HCT116 (cell line): ENCODE results near the gene CNPY2. TPM values are rescaled to one million over a fixed set of nuclear protein-coding genes. Genes with fewer than 3 reads are reported as not detected.

Source experiments
- ATAC-seq: fragments of 200-7000 bp; cut with Tn5 transposase; 2 replicates; pipeline ENCODE4 v1.9.1; 2020; ENCODE audit warnings: mild to moderate bottlenecking, moderate library complexity
- BruUV-seq: library from RNA; stranded (reverse); fragments of 400-500 nt; replicated peaks from 2 replicates; lab custom pipeline; 2021; lab: Mats Ljungman, UMichigan
- CTCF ChIA-PET: fragments of 300-600 bp; sonication (Branson Sonifier 250); formaldehyde crosslinking; loops from one replicate; lab custom pipeline; 2021; ENCODE audit warnings: antibody characterized with exemption; lab: Charles Lee
- POLR2A ChIA-PET: fragments of 300-600, 350-600 bp; sonication (Branson Sonifier 250); formaldehyde crosslinking; loops from one replicate; lab custom pipeline; 2021; ENCODE audit warnings: antibody characterized with exemption; lab: Charles Lee
- RAD21 ChIA-PET, 2 experiments: fragments of 300-600 bp; sonication (Branson Sonifier 250); formaldehyde crosslinking; loops; one replicate each; lab custom pipeline; 2023; ENCODE audit warnings: low total read pairs in 2 of 2; ENCODE audit not compliant: uncharacterized antibody in 2 of 2, unreplicated experiment in 2 of 2, low non-redundant PET in 1 of 2; lab: Charles Lee
- DNase-seq: peaks from one replicate; pipeline ENCODE4 v3.0.0-alpha.2; 2010; ENCODE audit warnings: low read depth, low spot score
- H2AFZ ChIP-seq: fragments of 200-600 bp; shearing (Covaris generic), sonication (generic); 2 replicates; pipeline ENCODE4 v1.6.1; 2017; ENCODE audit warnings: low read depth, mixed run types, mixed read lengths, antibody characterized with exemption, low read length; ENCODE audit not compliant: poor library complexity, severe bottlenecking
- H3K27ac ChIP-seq: 2 replicates; pipeline ENCODE4 v1.5.1; 2012; ENCODE audit warnings: low read depth, low read length
- H3K27me3 ChIP-seq: fragments of 200-600 bp; sonication (generic); 2 replicates; pipeline ENCODE4 v1.6.1; 2016; ENCODE audit warnings: mixed run types, low read length, mixed read lengths; ENCODE audit not compliant: insufficient read depth
- H3K36me3 ChIP-seq, 2 experiments: fragments of 200-500 bp in 1 of 2; fragments of 200-600 bp in 1 of 2; sonication (Bioruptor generic) in 1 of 2; sonication (generic) in 1 of 2; 2 replicates each; pipeline versions ENCODE4 v1.5.1 to v1.6.1; 2014 to 2016; ENCODE audit warnings: low read length in 2 of 2, inconsistent platforms in 1 of 2, mixed read lengths in 1 of 2, mixed run types in 1 of 2; ENCODE audit not compliant: insufficient read depth in 2 of 2, control insufficient read depth in 1 of 2
- H3K4me1 ChIP-seq, 2 experiments: fragments of 200-600 bp in 1 of 2; sonication (generic) in 1 of 2; 2 replicates each; pipeline versions ENCODE4 v1.5.1 to v1.6.1; 2012 to 2017; ENCODE audit warnings: low read length in 2 of 2, inconsistent platforms in 1 of 2, mild to moderate bottlenecking in 1 of 2, mixed read lengths in 1 of 2, mixed run types in 1 of 2, moderate library complexity in 1 of 2; ENCODE audit not compliant: insufficient read depth in 2 of 2, control insufficient read depth in 1 of 2
- H3K4me2 ChIP-seq: fragments of 200-600 bp; sonication (generic); 2 replicates; pipeline ENCODE4 v1.6.1; 2017; ENCODE audit warnings: mixed run types, low read length, mixed read lengths
- H3K4me3 ChIP-seq, 2 experiments: fragments of 200-600 bp in 1 of 2; sonication (generic) in 1 of 2; replicated peaks in 1 of 2; 2 replicates each; pipeline ENCODE4 v1.5.1; 2011 to 2016; ENCODE audit warnings: low read length in 2 of 2, control low read depth in 1 of 2, low read depth in 1 of 2, mild to moderate bottlenecking in 1 of 2, mixed read lengths in 1 of 2, mixed run types in 1 of 2
- H3K79me2 ChIP-seq: fragments of 200-600 bp; sonication (generic); 2 replicates; pipeline ENCODE4 v1.6.1; 2017; ENCODE audit warnings: mild to moderate bottlenecking, mixed run types, low read length, moderate library complexity, mixed read lengths; ENCODE audit not compliant: insufficient read depth
- H3K9ac ChIP-seq: fragments of 200-600 bp; sonication (generic); 2 replicates; pipeline ENCODE4 v1.6.1; 2016; ENCODE audit warnings: low read length, mixed read lengths
- H3K9me2 ChIP-seq: fragments of 200-600 bp; sonication (generic), shearing (Covaris generic); 2 replicates; pipeline ENCODE4 v1.6.1; 2017; ENCODE audit warnings: mixed run types, mild to moderate bottlenecking, moderate library complexity; ENCODE audit not compliant: insufficient read depth
- H3K9me3 ChIP-seq, 2 experiments: fragments of 200-500 bp in 1 of 2; fragments of 200-600 bp in 1 of 2; sonication (Bioruptor generic) in 1 of 2; sonication (generic) in 1 of 2; 2 replicates each; pipeline ENCODE4 v1.6.1; 2014 to 2017; ENCODE audit warnings: low read length in 2 of 2, mixed read lengths in 2 of 2, inconsistent platforms in 1 of 2, low read depth in 1 of 2, mild to moderate bottlenecking in 1 of 2, mixed run types in 1 of 2, moderate library complexity in 1 of 2; ENCODE audit not compliant: control insufficient read depth in 1 of 2, insufficient read depth in 1 of 2
- H4K20me1 ChIP-seq: fragments of 200-600 bp; sonication (generic), shearing (Covaris generic); 2 replicates; pipeline ENCODE4 v1.6.1; 2017; ENCODE audit warnings: mixed run types, mild to moderate bottlenecking, moderate library complexity; ENCODE audit not compliant: insufficient read depth
- ATF3 ChIP-seq: IDR thresholded peaks from 2 replicates; pipeline ENCODE4 v1.6.1; 2012
- CBX3 ChIP-seq: IDR thresholded peaks from 2 replicates; pipeline ENCODE4 v1.6.1; 2012; ENCODE audit warnings: low read depth
- POLR2A ChIP-seq: IDR thresholded peaks from 2 replicates; pipeline ENCODE4 v1.7.0; 2011; ENCODE audit warnings: borderline replicate concordance; ENCODE audit not compliant: insufficient read depth, insufficient read length; ENCODE audit errors: extremely low read depth
- POLR2AphosphoS5 ChIP-seq: IDR thresholded peaks from 2 replicates; pipeline ENCODE4 v1.6.1; 2011; ENCODE audit warnings: mild to moderate bottlenecking, low read depth, low read length, moderate library complexity
- SP1 ChIP-seq: IDR thresholded peaks from 2 replicates; pipeline ENCODE4 v1.6.1; 2012; ENCODE audit warnings: low read depth
- YY1 ChIP-seq: IDR thresholded peaks from 2 replicates; pipeline ENCODE4 v1.6.1; 2011; ENCODE audit warnings: low read length, low read depth, moderate library complexity, mild to moderate bottlenecking; ENCODE audit not compliant: insufficient replicate concordance; ENCODE audit errors: extremely low read depth
- ZFX ChIP-seq: fragments of 450-650 bp; IDR thresholded peaks from 2 replicates; pipeline ENCODE4 v1.6.1; 2017
- intact Hi-C: fragments of 100-400 bp; cut with micrococcal nuclease; formaldehyde crosslinking; loops from 2 replicates; pipeline ENCODE4 v1.10.0; 2022
- total RNA-seq: library from RNA; stranded (reverse); gene quantifications from one replicate; pipeline ENCODE4 v1.2.1, GENCODE V29; 2021; ENCODE audit not compliant: unreplicated experiment
- TF ChIP-seq, protein P1 (sequence below): IDR thresholded peaks from 2 replicates; pipeline ENCODE4 v1.6.1; 2012

Gene CNPY2
- total RNA-seq, 1 experiment from 2014 or later: 109 TPM

DNA sequence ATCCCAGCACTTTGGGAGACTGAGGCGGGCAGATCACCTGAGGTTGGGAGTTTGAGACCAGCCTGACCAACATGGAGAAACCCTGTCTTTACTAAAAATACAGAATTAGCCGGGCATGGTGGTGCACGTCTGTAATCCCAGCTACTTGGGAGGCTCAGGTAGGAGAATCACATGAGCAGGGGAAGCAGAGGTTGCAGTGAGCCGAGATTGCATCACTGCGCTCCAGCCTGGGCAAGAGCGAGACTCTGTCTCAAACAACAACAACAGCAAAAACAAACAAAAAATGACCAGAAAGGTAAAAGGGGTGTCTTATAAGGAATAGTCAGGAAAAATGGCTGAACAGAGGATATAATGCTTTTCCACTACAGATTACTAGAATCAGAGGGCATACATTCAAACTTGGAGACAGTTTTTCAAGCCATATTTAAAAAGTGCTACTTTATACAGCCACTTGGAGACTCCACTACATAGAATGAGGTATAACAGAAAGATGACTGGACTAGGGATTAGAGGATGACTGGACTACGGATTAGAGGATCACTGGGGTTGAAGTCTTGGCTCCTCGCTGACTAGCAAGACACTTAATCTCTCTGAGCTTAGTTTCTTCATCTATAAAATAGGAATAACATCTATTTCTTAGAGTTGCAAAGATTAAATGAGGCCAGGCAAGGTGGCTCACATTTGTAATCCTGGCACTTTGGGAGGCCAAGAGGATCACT is 10.8 kb downstream of the CNPY2 start:
- ATAC-seq (no peak), DNase-seq (no peak)
- no peak overlapping the region for H3K4me3 ChIP-seq
- intact Hi-C loops: no loop called here
- H3K4me2 ChIP-seq: no peak overlapping the region
- ChIA-PET RAD21 (no interaction called here), POLR2A (no interaction called here), CTCF (no interaction called here)
- no TSS peak for BruUV-seq
- no peaks in the 10 kb centered on the region for H3K27me3 ChIP-seq
- no peaks in the 10 kb centered on the region for H4K20me1 ChIP-seq
- no peak overlapping the region for H2AFZ ChIP-seq
- H3K79me2 ChIP-seq: peaks cover 8% of the 10 kb centered on the region; the same call in 1 of the 2 replicates
- no peak overlapping the region for H3K27ac ChIP-seq
- no peaks in the 10 kb centered on the region for H3K9me2 ChIP-seq
- H3K36me3 ChIP-seq: peaks cover 13 to 15% of the 10 kb centered on the region in 2 experiments; a peak in 3 of 4 replicates
- no peak overlapping the region for H3K9ac ChIP-seq
- TF ChIP-seq YY1: no peak
- no peak for TF ChIP-seq SP1
- TF ChIP-seq CBX3: no peak
- no peaks in the 10 kb centered on the region for H3K9me3 ChIP-seq
- H3K4me1 ChIP-seq: peaks cover 14 to 20% of the 10 kb centered on the region in 2 experiments; a peak in 3 of 4 replicates

DNA sequence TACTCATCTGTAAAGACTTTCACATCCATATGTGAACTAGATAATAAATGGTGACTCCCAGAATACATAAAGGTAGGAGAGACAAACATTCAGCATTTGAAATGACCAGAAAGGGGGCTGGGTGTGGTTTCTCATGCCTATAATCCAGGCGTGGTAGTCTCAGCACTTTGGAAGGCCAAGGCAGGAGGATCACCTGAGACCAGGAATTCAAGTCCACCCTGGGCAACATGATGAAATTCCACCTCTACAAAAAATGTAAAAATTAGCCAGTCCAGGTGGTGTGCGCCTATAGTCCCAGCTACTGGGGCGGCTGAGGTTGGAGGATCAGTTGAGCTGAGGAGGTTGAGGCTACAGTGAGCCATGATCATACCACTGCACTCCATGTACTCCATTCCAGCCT is 11.5 kb downstream of the CNPY2 start:
- no peak overlapping the region for H3K4me2 ChIP-seq
- no TSS peak for BruUV-seq
- no peaks in the 10 kb centered on the region for H3K9me3 ChIP-seq
- peaks cover 14 to 20% of the 10 kb centered on the region in 2 experiments; a peak in 3 of 4 replicates for H3K4me1 ChIP-seq
- H3K27me3 ChIP-seq: no peaks in the 10 kb centered on the region
- CTCF ChIA-PET: no interaction called here
- no peak for DNase-seq
- H3K79me2 ChIP-seq: peaks cover 14% of the 10 kb centered on the region
- H2AFZ ChIP-seq: no peak overlapping the region
- TF ChIP-seq ATF3 (no peak), POLR2A (no peak), ZFX (no peak), SP1 (no peak), POLR2AphosphoS5 (no peak)
- TF ChIP-seq, protein P1, sequence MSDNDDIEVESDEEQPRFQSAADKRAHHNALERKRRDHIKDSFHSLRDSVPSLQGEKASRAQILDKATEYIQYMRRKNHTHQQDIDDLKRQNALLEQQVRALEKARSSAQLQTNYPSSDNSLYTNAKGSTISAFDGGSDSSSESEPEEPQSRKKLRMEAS: no peak
- TF ChIP-seq, all 23 proteins: peak for 0
- ATAC-seq: no peak
- Histone ChIP-seq H3K4me3 (no peak overlapping the region), H3K9me2 (no peaks in the 10 kb centered on the region), H3K27ac (no peak overlapping the region), H4K20me1 (no peaks in the 10 kb centered on the region), H3K9ac (no peak overlapping the region), H3K36me3 (peaks cover 9 to 13% of the 10 kb centered on the region in 2 experiments; a peak in 3 of 4 replicates)
- ChIA-PET RAD21 (interaction anchor here in 1 of 2 experiments (0.5 kb wide), 1 partner anchor 114 kb away, joined by 8 read pairs; no protein-coding TSS in a partner anchor), POLR2A (no interaction called here)
- intact Hi-C loops: no loop called here
